Stimulated activated naive CD8-positive, alpha-beta T cell treated with anti-CD3 and anti-CD28 coated beads, Interleukin-15, Interleukin-2, amounts not matched to agents 100 ng/mL and 50 ng/mL, for 24 hours (primary cell): ENCODE results near the gene FBXW12.
"Not testable (repeated sequence)": the region's sequence is repeated elsewhere in the genome, so short reads cannot be mapped to it uniquely, and the experiment has no call there.

ENCODE experiments used
- H3K27ac Mint-ChIP-seq: one replicate; pipeline ENCODE4 v1.8.0; 2021; ENCODE audit warnings: mild to moderate bottlenecking, mixed read lengths
- H3K27me3 Mint-ChIP-seq: one replicate; pipeline ENCODE4 v1.8.0; 2021; ENCODE audit warnings: mixed read lengths
- H3K36me3 Mint-ChIP-seq: one replicate; pipeline ENCODE4 v1.8.0; 2021; ENCODE audit warnings: low read depth, mixed read lengths
- H3K4me1 Mint-ChIP-seq: one replicate; pipeline ENCODE4 v1.8.0; 2021; ENCODE audit warnings: low read depth, mixed read lengths
- H3K4me3 Mint-ChIP-seq: one replicate; pipeline ENCODE4 v1.8.0; 2021; ENCODE audit warnings: mild to moderate bottlenecking, mixed read lengths
- H3K9me3 Mint-ChIP-seq: one replicate; pipeline ENCODE4 v1.8.0; 2021; ENCODE audit warnings: mixed read lengths

The FBXW12 gene, protein sequence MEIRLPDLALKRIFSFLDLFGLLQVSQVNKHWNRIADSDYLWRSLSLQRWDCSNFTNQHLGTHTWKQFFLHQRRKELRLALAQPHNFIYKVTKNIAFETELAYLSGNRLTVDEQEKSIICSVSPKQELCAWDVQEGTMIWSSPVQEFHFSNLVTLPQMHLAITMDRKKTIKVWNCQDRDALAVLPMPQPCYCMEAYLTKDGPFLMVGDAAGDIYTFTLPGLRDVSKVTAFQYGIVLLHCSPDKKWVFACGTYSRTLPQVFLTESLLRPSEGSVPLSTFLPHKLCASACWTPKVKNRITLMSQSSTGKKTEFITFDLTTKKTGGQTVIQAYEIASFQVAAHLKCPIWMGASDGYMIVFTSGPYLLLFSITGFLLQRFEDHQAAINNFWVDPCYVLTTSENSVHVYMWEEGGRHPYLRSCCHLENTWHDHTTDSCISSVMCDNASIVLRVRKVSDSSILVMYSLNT

DNA sequence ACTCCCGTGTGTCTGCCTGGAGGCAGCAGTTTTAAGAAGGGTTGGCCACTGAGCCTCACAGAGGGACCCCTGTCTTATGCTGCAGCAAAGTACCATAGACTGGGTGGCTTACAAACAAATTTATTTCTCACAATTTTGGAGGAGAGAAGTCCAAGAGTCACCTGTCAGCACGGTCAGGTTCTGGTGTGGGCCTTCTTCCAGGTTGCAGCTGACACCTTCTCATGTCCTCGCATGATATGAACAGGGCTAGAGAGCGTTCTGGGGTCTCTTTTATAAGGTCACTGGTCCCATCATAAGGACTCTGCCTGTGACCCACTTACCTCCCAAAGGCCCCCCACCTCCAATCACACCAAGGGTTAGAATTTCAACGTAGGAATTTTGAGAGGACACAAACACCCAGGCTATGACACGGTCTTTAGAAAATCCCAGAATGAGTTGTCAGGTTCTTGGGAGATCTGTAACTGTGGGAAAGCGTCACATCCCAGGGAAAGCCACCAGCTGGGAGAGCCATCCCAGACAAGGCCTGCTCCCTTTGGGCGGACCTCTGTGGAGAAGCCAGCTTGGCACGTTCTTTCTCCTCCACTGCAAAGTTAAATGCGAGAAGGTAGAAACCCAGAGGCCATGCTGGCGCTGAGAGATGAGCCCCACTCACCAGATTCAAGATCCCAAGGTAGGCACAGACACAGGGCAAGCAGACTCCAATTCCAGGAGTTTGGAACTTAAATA, at the start of gene FBXW12:
TSS of gene FBXW12 (plus strand) at position 569 of the 726 bp plus-strand sequence. CDS start 549 bp downstream, outside the sequence.
- Mint-ChIP-seq H3K4me3 (no peak within 1 kb of the TSS), H3K36me3 (no peaks in the 10 kb centered on the region), H3K27ac (no peak within 1 kb of the TSS), H3K27me3 (no peaks in the 10 kb centered on the region), H3K4me1 (no peaks in the 10 kb centered on the region), H3K9me3 (no peaks in the 10 kb centered on the region)

DNA sequence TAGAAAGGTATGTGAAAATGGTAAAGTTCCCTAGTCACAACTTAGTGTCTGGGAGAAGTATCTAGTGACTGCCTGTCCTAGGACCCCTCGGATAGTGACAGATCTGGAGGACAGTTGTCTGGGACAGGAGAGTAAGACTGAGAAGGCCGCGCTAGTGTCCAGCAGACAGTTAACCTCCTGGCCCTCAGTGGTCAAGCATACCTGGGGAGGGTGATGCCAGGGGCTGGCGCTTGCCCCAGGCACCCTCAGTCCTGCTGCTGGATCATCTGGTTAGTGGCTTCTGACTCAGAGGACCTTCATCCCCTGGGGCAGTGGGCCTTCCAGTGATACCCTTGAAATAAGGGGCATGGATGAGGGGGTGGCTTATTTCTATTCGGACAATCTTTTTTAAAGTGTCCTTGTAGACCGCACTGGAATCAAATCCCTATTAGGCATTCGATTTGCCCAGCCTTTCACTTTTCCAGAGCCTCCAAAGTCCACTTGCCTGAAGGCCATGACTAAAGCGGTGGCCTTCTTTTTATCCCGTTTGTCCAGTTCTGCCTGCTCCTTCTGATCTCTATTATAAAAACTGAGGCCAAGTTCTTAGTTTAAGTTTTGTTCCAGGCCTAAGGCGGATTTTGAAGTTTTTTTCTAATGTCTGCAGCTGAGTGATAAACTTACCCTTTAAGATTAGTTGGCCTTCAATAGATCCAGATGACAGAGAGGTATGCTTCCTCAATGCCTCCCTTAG, 40.1 kb upstream of the FBXW12 start:
- H3K27ac Mint-ChIP-seq, H3K4me3 Mint-ChIP-seq, H3K4me1 Mint-ChIP-seq, H3K36me3 Mint-ChIP-seq, H3K9me3 Mint-ChIP-seq: not testable (repeated sequence)
- H3K27me3 Mint-ChIP-seq, result peaks cover 16% of the 10 kb centered on the region

- H3K9me3 Mint-ChIP-seq, result not testable (repeated sequence)
Measured at GRCh38 chr3:48333346-48334245, 38.4 kb upstream of the FBXW12 start, which contains the start of gene SPINK8. TSS of gene SPINK8 (minus strand) at chr3:48333661. CDS start at chr3:48328341, 5,320 bp downstream.

GRCh38 chr3:48334605-48335004, 37.4 kb upstream of the FBXW12 start:
- Mint-ChIP-seq H3K4me3 (no peak overlapping the region), H3K36me3 (no peaks in the 10 kb centered on the region), H3K27me3 (peaks cover 8% of the 10 kb centered on the region), H3K4me1 (no peaks in the 10 kb centered on the region), H3K9me3 (no peaks in the 10 kb centered on the region), H3K27ac (no peak overlapping the region)

More at GRCh38 chr3:48333346-48334245, 38.4 kb upstream of the FBXW12 start, which contains the start of gene SPINK8:
- H3K27ac Mint-ChIP-seq, H3K36me3 Mint-ChIP-seq, H3K27me3 Mint-ChIP-seq, H3K4me1 Mint-ChIP-seq, H3K4me3 Mint-ChIP-seq: not testable (repeated sequence)

DNA sequence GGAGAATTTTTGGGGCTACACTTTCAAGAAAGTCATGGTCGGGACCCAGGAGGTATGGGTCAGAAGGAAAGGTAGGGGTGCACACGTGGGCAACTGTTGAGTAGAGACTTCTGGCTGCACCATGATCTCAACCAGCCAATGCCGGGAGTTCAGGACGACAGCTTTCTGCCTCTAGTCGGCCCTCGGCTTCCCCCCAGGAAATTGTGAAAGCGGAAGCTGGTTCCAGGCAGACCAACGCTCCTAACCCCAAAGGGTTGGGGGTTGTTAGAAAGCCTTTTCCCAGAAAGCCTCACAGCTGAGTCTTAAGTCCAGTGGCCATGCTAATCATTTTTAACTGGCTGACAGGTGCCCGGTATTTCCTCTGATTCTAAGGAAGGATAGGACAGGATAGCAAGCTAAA, 36.7 kb upstream of the FBXW12 start:
- H3K36me3 Mint-ChIP-seq, H3K9me3 Mint-ChIP-seq, H3K27ac Mint-ChIP-seq, H3K27me3 Mint-ChIP-seq, H3K4me1 Mint-ChIP-seq, H3K4me3 Mint-ChIP-seq: not testable (repeated sequence)

DNA sequence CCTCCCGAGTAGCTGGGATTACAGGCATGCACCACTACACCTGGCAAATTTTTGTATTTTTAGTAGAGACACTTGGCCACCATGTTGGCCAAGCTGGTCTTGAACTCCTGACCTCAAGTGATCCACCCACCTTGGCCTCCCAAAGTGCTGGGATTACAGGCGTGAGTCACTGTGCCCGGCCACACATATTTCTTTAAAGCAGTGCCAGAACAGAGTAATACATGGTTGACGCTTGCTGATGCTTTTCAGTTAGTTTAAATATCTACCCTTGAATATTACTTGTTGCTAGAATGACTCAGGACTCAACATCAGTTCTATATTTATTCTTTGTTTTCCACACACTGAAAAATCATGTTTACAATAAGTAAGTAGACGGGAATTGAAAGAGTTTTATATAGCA, 34.5 kb upstream of the FBXW12 start:
- not testable (repeated sequence) for H3K4me1 Mint-ChIP-seq, H3K9me3 Mint-ChIP-seq, H3K27me3 Mint-ChIP-seq, H3K27ac Mint-ChIP-seq, H3K36me3 Mint-ChIP-seq, H3K4me3 Mint-ChIP-seq

DNA sequence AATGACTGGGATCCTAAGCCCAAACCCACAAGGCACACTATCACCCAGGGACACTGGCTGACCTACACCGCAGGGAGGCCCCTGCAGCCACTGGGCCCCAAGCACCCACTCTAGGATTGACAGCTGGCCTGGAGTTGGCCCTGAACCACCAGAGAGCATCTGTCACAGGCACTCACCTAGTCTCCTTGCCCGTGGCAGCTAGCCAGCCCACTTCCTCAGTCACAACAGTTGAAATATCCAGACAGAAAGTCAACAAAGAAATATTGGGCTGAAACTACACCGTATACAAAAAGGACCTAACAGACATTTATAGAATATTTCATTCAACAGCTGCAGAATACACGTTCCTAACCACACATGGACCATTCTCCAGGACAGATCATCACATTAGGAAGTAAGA, 33.4 kb upstream of the FBXW12 start:
- Mint-ChIP-seq H3K27ac (no peak overlapping the region), H3K9me3 (no peaks in the 10 kb centered on the region), H3K36me3 (no peaks in the 10 kb centered on the region), H3K4me1 (no peaks in the 10 kb centered on the region), H3K27me3 (peaks cover 8% of the 10 kb centered on the region), H3K4me3 (no peak overlapping the region)

- Mint-ChIP-seq H3K9me3 (no peaks in the 10 kb centered on the region), H3K4me3 (no peak overlapping the region), H3K4me1 (no peaks in the 10 kb centered on the region), H3K27ac (no peak overlapping the region), H3K27me3 (no peaks in the 10 kb centered on the region), H3K36me3 (no peaks in the 10 kb centered on the region)
Measured at GRCh38 chr3:48343432-48343831, 28.6 kb upstream of the FBXW12 start.

DNA sequence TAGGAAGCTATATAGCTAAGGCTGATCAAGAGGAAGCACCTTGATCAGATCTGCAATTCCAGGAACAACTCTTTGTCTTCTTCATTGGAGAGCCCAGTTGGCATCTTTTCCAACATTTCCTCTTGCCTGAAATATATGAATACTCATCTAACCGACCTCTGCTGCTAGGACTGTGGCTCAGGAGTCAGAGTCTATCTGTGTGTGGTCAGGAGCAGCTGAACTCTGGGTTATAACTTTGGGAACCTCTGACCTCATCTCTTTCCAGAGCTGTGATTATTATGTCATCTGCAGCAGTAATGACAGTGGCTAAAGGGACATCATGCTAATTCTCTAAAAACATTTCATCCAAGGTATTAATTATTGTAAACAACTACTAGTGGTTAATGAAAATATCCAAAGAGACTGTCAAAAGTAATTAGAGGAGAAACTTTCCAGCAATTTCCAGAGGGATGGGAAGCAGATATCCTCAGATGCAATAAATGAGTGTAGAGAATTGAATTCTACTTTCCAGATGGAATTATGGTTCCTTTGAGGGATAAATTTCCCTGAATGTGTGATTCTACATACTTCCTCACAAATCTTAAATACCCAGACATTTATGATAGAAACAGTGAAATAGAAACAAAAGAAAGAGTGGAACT, 27.0 kb upstream of the FBXW12 start:
- no peaks in the 10 kb centered on the region for H3K36me3 Mint-ChIP-seq
- H3K9me3 Mint-ChIP-seq, result no peaks in the 10 kb centered on the region
- H3K27ac Mint-ChIP-seq, result no peak overlapping the region
- no peak overlapping the region for H3K4me3 Mint-ChIP-seq
- no peaks in the 10 kb centered on the region for H3K27me3 Mint-ChIP-seq
- H3K4me1 Mint-ChIP-seq, result no peaks in the 10 kb centered on the region

- Mint-ChIP-seq H3K4me1 (no peaks in the 10 kb centered on the region), H3K27ac (no peak overlapping the region), H3K9me3 (no peaks in the 10 kb centered on the region), H3K36me3 (no peaks in the 10 kb centered on the region), H3K4me3 (no peak overlapping the region), H3K27me3 (no peaks in the 10 kb centered on the region)
Measured at GRCh38 chr3:48345946-48346572, 26.0 kb upstream of the FBXW12 start.

DNA sequence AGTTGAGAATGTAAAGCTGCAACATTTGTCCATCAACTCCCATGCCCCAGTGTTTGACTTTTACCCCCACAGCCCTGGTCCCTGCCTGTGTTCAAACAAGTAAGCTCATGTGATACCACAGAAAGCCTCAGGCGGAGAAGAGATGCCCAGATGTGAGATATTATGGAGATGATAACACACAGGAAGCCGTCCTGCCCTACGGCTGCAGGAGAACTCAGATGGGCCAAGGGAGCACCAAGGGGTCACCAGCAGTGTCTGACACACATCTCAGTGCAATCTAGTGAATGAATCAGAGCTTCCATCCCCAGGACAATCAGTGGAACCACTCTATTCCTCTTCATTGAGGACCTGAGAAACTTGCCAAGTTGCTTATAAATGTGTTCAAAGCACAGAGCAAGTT, 24.5 kb upstream of the FBXW12 start:
- H3K27ac Mint-ChIP-seq, result no peak overlapping the region
- H3K9me3 Mint-ChIP-seq, result no peaks in the 10 kb centered on the region
- no peaks in the 10 kb centered on the region for H3K27me3 Mint-ChIP-seq
- no peaks in the 10 kb centered on the region for H3K36me3 Mint-ChIP-seq
- no peaks in the 10 kb centered on the region for H3K4me1 Mint-ChIP-seq
- H3K4me3 Mint-ChIP-seq, result no peak overlapping the region

- H3K27me3 Mint-ChIP-seq, result peaks cover 15% of the 10 kb centered on the region
- no peaks in the 10 kb centered on the region for H3K4me1 Mint-ChIP-seq
- no peak overlapping the region for H3K27ac Mint-ChIP-seq
- H3K36me3 Mint-ChIP-seq, result no peaks in the 10 kb centered on the region
- H3K4me3 Mint-ChIP-seq, result no peak overlapping the region
- no peaks in the 10 kb centered on the region for H3K9me3 Mint-ChIP-seq
Measured at GRCh38 chr3:48352546-48352945, 19.5 kb upstream of the FBXW12 start.

DNA sequence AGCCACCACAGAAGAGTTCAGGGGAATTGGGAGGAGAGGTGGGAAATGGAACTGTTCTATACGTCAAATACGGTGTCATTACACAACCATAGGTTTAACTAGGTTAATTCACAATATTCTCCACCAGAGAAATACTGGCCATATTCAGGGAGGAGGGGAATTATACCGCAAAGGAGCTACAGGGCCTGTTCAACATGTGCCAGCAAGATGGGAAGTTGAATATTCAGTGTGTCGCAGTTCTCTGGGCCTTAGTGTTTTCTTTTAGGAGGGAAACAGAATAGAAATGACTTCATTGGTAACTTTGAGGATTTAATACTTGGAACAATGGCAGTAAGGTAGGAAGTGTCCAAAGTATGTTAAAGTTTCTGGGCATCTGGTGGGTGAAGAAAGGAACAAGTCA, 18.0 kb upstream of the FBXW12 start:
- Mint-ChIP-seq H3K27ac (no peak overlapping the region), H3K4me3 (no peak overlapping the region), H3K4me1 (no peaks in the 10 kb centered on the region), H3K36me3 (no peaks in the 10 kb centered on the region), H3K27me3 (peaks cover 18% of the 10 kb centered on the region), H3K9me3 (no peaks in the 10 kb centered on the region)
